K562 (cell line): Measurements from ENCODE around the gene RIT1.

Experiments used
- CGGBP1 ChIP-seq: fragments of 250-450 bp; sonication (Bioruptor Pico); IDR thresholded peaks from 2 replicates; pipeline ENCODE4 v1.9.0; 2021; ENCODE audit warnings: mild to moderate bottlenecking
- CHD7 ChIP-seq: fragments of 200-600 bp; sonication (generic); IDR thresholded peaks from one replicate; pipeline ENCODE4 v1.6.1; 2012; ENCODE audit warnings: mild to moderate bottlenecking, low read depth, low read length, inconsistent platforms
- CTCF ChIP-seq, 3 experiments: IDR thresholded peaks in 2 of 3; conservative IDR thresholded peaks in 1 of 3; 2 replicates each; pipeline ENCODE4 v1.5.1; 2011 to 2012; ENCODE audit warnings: low read length in 3 of 3, mild to moderate bottlenecking in 3 of 3, control low read depth in 2 of 3, improper control_type of control experiment in 1 of 3, inconsistent platforms in 1 of 3, low read depth in 1 of 3, mixed read lengths in 1 of 3, moderate library complexity in 1 of 3; ENCODE audit not compliant: insufficient read depth in 2 of 3
- ETS1 ChIP-seq: conservative IDR thresholded peaks from 2 replicates; pipeline ENCODE4 v1.6.1; 2011; ENCODE audit warnings: low read depth, mild to moderate bottlenecking, low read length; ENCODE audit not compliant: control insufficient read depth
- GATAD2B ChIP-seq: fragments of 450-650 bp; IDR thresholded peaks from 2 replicates; pipeline ENCODE4 v1.6.1; 2017; ENCODE audit warnings: mild to moderate bottlenecking, borderline replicate concordance
- KLF10 ChIP-seq: fragments of 250-450 bp; sonication (Bioruptor Pico); IDR thresholded peaks from 2 replicates; pipeline ENCODE4 v1.6.1; 2021; ENCODE audit warnings: matching md5 sums
- MTF1 ChIP-seq: fragments of 250-450 bp; sonication (Bioruptor Pico); IDR thresholded peaks from 2 replicates; pipeline ENCODE4 v1.9.0; 2021; ENCODE audit warnings: moderate library complexity, mild to moderate bottlenecking, inconsistent platforms, borderline replicate concordance
- PCBP1 ChIP-seq: fragments of 200-400 bp; formaldehyde crosslinking; IDR thresholded peaks from 2 replicates; pipeline ENCODE4 v1.6.1; 2018; ENCODE audit warnings: mild to moderate bottlenecking, low read depth, low read length; ENCODE audit not compliant: poor library complexity, severe bottlenecking
- POLR2A ChIP-seq: fragments of 450-650 bp; conservative IDR thresholded peaks from 2 replicates; pipeline ENCODE4 v1.6.1; 2016
- YY1 ChIP-seq, 3 experiments: IDR thresholded peaks; 2 replicates each; pipeline ENCODE4 v1.6.1; 2011; ENCODE audit warnings: low read length in 2 of 3, mild to moderate bottlenecking in 2 of 3, moderate library complexity in 2 of 3, borderline replicate concordance in 1 of 3, control low read depth in 1 of 3, low read depth in 1 of 3; ENCODE audit not compliant: insufficient read depth in 3 of 3, insufficient replicate concordance in 2 of 3, control insufficient read depth in 1 of 3, insufficient read length in 1 of 3; ENCODE audit errors: extremely low read depth in 1 of 3
- ZNF584 ChIP-seq: fragments of 200-800 bp; sonication (Bioruptor generic); IDR thresholded peaks from 2 replicates; pipeline ENCODE4 v1.6.1; 2016; ENCODE audit warnings: low read depth, mild to moderate bottlenecking, missing genetic modification characterization, missing compliant biosample characterization
- ZNF592 ChIP-seq: fragments of 450-650 bp; IDR thresholded peaks from 2 replicates; pipeline ENCODE4 v1.6.1; 2017; ENCODE audit warnings: antibody characterized with exemption, mild to moderate bottlenecking

- TF ChIP-seq YY1 (IDR thresholded peaks at IDR 0.05; ENCODE audit: borderline replicate concordance in 1 of 3, control insufficient read depth in 1 of 3, extremely low read depth in 1 of 3, insufficient read depth in 3 of 3, insufficient read length in 1 of 3, insufficient replicate concordance in 2 of 3, low read depth in 1 of 3, low read length in 2 of 3) (no peak), MTF1 (no peak), CTCF (IDR thresholded peaks at IDR 0.05 in 2 of 3, conservative IDR thresholded peaks at IDR 0.05 in 1 of 3; ENCODE audit: insufficient read depth in 2 of 3, low read depth in 1 of 3, low read length in 3 of 3) (no peak), CGGBP1 (CRISPR knock-in tag) (no peak), ETS1 (no peak), POLR2A (no peak), KLF10 (CRISPR knock-in tag) (no peak), ZNF592 (no peak), CHD7 (no peak), GATAD2B (no peak), PCBP1 (no peak), ZNF584 (no peak)
Measured at GRCh38 chr1:155954645-155955044, 43.5 kb upstream of the RIT1 start.
